Inflammatory macrophage (primary cell): ENCODE data around the gene SCRT2.
"Not testable (repeated sequence)": the region's sequence is repeated elsewhere in the genome, so short reads cannot be mapped to it uniquely, and the experiment has no call there.

Experiments used
- DNase-seq, 2 donors: peaks; one replicate each; pipeline ENCODE4 v3.0.0-alpha.2; 2020 to 2022
- total RNA-seq, 18 experiments: gene quantifications; one replicate each; lab custom pipeline; 2026; ENCODE audit warnings: mixed read lengths in 6 of 18, inconsistent platforms in 2 of 18; lab: John Stamatoyannopoulos, UW

The SCRT2 gene
- 0 to 0.12 (median 0) reads per million in 18 experiments for total RNA-seq

DNA sequence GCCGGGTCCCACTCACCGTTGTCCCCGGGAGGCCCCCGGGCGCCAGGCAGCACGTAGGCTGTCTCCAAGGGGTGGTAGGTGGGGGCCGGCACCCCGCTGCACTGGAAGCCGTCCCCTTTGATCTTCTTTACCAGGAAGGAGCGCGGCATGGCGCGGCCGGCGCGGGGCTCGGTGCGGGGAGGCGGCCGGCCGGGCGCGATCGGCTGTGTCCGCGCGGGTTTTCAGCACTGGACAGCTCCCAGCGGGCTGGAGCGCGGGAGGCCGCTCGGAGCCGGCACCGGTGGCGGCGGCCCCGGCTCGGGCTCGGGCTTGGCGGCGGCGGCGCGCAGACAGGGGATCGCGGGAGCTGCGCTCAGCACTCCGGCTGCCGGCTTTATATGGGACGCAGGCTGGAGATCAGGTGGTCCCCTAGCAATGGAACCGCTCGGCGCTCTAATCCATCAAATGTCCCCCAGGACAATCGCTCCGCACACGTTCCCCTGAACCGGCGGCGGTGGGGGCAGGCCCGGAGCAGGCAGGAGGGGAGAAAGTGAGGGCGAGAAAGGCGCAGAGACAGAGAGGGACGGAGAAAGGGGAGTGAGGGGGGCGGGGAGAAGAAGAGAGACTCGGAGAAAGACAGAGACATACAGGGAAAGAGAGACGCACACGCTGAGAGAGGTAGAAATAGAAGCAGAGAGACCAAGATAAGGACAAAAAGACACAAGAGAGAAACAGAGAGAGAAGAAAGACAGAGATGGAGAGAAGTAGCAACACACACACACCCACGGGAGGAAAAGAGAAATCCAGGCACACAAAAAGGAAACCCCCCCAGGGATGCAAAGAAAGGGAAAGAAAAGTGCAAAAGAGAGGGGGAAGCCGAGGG lies at the start of gene SCRT2:
TSS of gene SCRT2 (minus strand) at position 350 of the 862 bp plus-strand sequence. CDS start at position 149, 201 bp downstream.
- peak; percentile 51 to 72 for DNase-seq

DNA sequence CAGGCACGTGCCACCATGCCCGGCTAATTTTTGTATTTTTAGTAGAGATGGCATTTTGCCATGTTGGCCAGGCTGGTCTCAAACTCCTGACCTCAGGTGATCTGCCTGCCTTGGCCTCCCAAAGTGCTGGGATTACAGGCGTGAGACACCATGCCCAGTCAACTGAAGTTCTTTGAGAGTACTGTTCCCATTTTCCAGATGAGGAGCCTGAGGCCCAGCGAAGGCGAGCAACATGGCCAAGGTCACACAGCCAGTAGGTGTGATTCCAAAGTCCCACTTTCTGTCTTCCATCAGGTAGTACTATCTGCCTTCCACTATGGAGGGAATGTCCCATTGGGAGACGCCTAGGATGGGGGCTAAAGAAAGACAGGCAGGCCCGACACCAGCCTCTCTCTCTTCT lies 49.2 kb upstream of the SCRT2 start:
- DNase-seq, result not testable (repeated sequence)

DNA sequence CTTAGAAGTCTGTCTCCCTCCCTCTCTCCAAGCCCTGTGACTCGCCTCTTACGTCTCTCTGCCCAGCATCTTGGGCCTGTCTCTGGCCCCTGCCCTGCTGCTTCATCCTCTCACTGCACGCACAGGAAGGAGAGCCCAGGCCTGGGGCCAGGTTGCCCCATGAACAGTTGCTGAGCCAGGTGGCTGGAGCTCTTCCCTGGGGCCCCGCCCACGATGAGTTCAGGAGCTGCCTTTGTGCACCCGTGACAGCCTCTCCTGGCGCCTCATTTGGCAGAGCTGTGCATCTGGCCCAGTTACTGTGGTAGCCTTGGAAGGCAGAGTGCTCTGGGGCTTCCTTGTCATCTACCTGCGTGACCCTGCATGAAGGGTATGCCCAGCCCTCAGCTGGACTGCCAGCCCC lies 48.2 kb upstream of the SCRT2 start:
- DNase-seq, result no peak

DNA sequence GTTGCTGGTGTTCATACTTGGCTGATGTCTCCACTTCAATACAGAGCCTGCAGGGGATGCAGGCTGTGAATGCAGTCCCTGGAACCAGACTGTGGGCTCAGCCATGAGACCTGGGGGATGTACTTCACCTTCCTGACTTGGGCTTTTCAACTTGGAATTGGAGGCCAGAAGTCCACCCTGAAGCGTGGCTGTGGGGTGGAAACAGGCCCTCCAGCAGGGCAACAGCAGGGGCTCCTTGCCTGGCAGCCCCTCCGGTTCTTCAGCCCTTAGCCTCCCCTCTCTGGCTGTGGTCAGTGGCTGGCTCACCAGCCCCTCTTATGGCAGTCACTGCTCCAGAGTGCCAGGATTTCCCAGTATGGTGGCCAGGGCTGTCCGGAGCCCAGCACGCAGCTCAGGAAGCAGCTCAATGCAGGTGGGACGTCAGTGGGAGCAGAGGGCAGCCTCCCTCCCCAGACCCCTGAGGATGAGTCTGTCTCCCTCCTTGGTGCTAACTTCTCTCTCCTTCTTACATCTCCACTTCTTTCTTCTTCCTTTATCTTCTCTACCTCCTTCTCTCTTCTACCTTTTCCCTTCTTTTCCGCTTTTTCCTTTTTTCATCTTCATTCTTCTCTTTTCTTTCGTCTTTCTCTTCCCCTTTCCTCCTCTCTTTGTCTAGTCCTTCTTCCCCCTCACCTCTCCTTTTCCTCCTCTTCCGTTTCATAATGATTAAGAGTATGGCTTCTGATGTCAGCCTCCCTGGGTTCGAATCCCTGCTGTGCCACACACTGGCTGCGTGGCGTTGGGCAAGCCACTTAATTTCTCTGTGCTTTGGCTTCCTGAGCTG lies 47.4 kb upstream of the SCRT2 start:
- no peak for DNase-seq

DNA sequence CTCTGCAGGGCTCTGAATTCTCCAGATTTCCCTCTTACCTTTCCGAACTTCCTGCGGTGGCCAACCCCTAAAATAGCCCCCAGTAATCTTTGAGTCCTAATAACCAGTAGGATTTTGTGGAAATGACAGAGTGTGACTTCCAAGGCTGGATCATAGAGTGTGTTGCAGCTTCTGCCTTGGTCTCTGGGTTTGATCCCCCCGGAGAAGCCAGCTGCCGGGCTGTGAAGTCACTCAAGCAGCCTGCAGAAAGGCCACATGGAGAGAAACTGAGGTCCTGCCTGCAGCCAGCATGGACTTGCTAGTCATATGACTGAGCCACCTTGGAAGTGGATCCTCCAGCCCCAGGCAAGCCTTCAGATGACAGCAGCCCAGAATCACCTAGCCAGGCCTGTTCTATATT lies 46.3 kb upstream of the SCRT2 start:
- no peak for DNase-seq

DNA sequence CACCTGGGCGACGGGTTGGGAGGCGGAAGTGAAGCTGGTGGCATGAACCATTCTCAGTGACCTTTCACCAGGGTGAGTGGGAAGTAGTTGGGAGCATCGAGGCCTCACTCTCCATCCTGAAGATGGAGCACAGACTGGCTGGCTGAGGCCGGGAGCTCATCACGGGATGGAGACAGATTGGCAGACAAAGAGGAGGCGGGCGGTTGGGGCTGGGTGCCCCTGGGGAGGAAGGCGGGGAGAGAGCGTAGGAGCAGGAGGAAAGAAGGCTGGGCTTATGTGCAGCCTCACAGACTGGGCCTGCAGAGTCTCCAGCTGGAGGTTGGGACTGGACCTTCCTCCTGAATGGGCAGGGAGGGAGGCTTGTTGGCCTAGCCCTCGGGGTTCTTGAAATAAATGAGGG lies 44.2 kb upstream of the SCRT2 start:
- no peak for DNase-seq

DNA sequence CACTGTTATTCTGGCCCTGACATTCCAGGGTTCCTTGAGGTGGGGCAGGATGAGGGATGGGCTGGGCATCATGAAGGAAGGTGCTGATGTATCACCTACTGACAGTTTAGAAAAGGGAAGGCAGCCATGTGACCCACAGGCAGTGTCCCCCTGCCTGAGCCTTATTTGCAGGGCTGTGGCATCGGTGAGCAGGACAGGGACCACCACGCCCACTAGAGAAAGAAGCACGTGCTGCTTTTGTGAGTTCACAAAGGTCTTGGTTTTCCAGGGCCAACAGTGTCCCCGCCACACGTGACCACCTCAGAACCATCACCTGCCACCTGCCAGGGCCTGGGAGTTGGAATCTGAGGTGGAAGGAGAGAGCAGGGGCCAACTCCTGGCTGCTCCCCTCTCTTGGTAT lies 43.5 kb upstream of the SCRT2 start:
- DNase-seq, result no peak

DNA sequence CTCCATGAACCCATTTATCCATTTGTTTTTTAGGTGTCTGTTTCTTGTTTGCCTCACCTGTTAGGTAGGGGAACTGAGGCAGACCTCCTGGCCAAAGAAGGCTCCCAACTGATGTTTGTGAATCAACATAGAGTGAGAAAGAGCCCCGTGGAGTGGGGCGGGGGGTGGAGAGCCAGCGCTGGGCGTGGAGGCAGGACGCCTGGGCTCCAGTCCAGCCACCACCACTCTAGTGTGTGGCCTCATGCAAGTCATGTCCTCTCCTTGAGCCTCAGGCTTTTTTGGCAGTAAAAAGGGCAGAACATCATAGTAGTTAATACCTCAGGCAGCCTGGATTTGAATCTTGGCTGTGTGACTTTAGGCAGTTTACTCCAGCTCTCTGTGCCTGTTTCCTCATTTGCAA lies 42.2 kb upstream of the SCRT2 start:
- no peak for DNase-seq

DNA sequence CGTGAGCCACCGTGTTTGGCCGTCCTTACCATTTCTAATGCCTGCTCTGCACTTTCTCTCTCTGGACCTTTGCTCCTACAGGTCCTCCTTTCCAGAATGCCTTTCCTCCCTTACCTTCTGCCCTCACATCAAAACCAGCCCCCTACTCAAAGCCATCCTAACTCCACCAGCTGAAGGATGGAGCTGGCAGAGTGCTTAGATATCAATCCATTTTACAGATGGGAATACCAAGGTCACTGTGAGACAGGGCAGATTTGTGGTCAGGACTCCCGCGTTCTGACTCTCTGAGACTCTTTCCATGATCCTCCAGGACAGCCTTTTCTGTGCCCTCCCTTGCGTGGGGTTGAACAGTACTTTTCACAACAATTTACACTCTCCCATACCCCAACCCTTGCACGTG lies 41.7 kb upstream of the SCRT2 start:
- DNase-seq, result no peak

DNA sequence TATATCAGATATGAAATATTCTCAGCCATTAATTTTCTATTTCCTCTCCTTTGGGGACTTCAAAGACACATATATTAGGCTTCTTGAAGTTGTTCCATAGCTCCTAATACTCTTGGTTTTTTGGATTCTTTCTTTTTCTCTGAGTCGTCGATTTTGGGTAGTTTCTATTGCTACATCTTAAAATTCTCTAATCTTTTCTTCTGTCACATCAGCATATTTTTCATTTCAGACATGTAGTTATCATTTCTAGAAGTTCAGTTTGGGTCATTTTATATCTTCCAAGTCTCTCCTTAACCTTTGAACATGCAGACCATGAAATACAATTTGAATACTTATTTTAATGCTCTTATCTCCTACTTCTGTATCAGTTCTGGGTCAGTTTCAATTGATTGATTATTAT lies 38.9 kb upstream of the SCRT2 start:
- DNase-seq, result no peak

DNA sequence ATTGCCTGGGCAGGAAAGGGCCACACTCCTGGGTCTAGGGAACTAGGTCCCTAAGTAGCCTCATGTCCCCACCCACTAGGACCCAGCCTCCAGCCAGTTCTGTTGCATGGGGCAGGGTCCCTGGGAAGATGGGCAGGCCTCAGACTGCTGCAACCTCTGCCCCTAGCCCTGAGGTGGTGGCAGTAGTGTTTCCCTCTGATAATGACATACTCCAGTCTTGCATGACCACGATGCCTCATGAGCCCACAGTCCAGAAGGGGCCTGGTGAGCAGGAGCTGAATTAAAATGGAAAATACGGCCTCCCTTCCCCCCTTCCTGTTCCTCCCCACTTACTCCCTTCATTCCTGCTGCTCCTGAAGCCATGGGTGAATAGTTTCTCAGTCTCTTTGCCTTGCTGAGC lies 36.0 kb upstream of the SCRT2 start:
- DNase-seq, result no peak

DNA sequence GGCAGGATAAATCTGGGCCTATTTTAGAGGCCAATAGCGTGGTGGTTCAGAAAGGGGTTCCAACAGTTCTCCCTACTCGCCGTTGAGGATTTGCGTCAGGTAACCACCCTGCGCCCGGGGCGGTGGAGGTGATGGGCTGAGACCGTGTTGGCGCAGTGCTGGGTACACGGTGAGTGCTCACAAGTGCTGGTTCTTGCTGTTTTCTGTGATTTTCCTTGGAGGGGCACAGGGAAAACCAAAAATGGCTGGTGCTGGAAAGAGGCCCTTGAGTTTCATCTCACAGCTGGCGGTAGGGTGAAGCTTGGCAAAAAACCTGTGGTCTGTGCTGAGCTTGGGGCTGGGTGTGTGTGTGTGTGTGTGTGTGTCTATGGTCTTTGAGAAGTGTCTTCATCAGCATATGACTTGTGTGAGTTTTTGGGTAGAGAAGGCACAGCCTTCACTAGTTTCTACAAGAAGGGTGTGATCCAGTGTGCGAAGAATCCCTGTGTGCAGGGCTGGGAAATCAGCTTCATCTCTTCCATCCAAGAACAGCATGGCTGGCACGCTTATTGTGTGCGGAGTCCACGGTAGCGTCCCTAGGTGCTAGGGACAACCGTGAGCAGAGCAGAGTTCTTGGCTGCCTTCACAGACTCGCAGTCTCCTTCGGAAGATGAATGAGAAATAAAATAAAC lies 35.3 kb upstream of the SCRT2 start:
- no peak for DNase-seq

DNA sequence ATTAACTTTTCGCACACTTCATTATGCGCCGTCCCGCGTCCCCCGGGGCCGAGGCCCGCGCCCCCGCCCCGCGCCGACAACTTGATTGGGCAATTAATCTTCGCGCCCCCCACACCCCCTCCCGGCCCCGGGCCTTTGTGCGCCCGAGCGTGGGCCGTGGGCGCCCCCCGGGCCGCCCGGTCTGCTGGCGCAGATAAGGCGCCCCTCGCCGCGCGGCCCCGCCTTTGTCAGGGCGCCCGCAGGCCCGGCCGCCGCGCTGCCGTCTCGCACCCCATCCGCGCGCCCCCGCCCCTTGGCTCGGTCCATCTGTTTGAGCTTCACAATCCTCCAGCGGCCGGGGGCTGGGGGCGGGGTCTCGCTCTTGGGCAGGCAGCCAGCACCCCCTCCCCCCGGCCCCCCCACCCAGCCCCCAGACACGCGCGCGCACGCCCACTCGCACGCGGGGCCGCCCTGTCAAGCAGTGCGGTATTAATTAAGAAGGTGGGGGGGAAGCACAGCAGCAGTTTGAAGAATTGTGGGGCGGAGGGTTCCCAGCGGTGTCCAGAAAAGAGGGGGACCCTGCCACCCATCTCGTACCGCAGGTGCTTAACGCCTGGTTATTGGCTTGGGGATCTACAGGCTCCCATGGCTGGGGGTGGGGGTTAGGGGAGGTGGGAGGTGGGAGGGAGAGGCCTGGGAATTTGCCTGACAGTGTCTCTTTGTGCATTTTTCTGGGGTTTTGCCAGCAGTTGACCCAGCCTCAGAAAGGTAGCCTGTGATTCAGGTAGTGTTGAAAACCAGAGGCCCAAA lies 34.6 kb upstream of the SCRT2 start:
- no peak for DNase-seq

DNA sequence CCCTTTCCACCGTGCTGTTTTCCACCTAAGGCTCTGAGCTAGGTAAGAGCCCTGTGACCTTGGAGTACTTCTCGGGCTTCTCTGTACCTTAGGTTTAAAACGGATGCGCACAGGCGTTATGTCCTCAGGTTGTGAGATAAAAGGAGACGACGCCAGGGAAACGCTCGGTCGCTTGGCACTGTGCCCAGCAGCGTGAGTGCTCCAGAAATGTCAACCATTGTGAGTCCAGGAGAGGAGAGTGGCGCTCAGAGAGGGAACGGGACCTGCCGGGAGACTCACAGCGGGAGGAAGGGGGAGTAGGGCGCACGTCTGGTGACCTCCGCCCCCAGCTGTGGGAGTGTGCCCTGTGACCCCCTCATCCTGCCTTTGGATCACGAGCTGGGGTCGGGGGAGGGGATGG lies 33.8 kb upstream of the SCRT2 start:
- DNase-seq, result no peak

DNA sequence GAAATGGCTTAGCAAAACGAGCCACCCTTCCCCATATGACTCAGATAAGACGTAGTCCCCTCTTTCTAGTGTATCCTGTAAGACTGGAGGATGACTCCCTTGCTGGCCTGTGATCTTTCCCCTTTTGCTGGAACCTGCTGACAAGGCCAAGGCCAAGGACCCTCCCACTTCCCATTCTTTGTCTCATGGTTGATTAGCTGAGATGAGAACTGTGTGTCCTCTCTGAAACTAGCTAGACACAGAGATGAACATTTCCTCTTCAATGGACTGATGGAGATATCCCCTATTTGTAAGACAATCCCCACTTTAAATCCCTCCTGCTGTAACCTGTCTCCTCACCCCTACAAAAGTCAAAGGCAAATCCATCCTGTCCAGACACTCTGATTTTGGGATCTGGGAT lies 33.4 kb upstream of the SCRT2 start:
- peak in 1 of 2 donors; percentile 28 for DNase-seq

DNA sequence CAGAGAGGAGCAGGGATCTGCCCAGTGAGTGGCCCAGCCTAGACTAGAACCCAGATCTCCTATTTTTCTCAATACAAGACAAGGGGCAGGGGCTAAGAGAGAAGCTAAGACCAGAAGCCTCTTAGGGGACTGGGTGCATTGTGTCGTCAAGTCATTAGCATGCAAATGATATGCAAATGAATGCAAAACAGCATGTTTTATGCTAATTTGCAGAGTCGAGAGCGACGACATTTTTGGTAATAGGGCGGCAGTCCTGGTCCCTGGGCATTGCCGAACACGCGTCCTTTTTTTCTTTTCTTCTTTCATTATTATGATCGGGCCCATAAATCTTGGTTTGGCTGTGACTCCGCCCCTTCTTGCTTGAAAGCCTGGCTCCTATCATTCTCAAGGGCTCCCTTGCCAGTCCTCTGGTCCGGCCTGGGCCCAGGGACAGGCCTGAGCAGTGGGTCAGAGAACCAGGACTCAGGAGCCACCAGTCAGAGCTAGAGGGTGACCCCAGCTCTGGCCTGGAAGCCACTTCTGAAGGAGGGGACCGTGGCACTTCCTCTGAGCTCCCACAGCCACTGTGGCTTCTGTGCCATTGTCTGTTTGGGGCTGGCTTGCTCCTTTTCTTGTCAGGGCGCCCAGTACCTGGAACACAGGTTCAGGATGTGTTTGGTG lies 32.0 kb upstream of the SCRT2 start:
- no peak for DNase-seq

DNA sequence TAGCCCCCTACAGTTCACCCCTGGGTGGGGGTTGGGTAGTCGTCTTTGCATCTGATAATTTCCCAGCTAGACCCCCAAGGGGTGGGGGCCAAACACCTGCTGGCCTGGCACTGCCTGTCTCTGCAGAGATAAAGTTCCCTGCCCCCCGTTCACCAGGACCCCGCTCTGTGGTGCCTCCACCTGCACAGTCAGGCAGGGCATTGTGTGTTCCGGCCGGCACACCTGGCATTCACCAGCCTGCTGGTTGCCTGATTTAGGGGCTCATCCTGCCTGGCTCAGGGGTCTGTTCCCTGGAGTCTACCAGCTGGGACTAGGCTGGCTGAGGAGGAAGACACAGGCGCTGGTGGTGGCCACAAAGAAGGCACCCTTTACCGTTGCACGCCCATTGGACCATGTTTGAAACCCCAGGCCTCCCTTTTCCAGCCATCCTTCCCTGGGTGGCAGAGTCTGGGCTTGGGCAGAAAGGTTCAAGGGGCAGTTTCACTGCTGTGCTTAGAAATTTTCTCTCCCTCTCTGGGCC lies 30.8 kb upstream of the SCRT2 start:
- DNase-seq, result no peak

DNA sequence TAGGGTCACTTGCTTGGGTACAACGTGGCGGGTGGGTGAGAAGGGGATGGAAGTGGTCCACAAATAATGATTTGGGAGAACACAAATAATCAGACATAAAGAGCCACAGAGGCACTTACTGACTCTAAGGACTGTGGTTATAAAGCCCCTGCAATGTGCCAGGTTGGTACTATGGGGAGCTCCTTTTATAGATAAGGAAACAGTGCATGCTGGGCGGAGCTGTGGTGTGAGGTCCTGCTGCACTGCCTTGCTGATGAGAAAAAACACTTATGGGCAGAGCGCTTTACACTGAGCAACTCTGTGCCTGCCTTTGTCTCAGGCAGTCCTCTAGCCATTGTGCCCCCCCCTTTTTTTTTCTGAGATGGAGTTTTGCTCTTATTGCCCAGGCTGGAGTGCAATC lies 29.1 kb upstream of the SCRT2 start:
- DNase-seq, result no peak

DNA sequence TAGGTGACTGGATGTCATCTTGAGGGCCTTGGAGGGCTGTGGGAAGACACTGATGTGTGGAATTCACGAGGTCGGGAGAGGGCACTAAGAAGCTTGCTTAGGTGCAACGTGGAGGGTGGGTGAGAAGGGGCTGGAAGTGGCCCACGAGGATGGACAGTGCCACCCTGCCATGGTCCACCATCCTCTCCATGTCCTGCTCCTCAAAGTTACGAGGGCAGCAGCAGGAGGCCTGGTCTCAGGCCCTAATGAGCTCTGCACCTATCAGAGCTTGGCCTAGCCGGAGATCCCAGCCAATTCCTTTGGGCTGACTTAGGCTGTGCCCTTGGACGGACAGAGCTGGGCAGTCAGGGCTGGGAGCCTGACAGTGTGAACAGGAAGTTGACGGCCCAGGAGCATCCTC lies 27.8 kb upstream of the SCRT2 start:
- DNase-seq, result no peak

DNA sequence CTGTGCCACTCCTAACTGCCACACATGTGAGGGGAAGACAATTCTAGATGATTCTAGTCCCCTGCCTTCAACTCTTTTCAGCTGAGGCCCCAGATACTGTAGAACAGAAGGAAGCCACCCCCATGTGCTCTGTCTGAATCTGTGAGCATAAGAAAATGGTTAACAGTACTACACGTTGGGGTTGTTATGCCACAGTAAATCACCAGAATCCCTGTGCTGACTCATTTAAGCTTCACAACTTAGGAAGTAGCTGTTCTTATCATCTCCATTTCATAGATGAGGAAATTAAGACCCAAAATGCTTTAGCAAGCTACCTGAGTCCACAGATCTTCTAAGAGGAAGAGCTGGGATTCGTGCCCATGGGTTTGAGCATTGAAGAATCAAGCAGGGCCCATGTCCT lies 27.4 kb upstream of the SCRT2 start:
- no peak for DNase-seq

DNA sequence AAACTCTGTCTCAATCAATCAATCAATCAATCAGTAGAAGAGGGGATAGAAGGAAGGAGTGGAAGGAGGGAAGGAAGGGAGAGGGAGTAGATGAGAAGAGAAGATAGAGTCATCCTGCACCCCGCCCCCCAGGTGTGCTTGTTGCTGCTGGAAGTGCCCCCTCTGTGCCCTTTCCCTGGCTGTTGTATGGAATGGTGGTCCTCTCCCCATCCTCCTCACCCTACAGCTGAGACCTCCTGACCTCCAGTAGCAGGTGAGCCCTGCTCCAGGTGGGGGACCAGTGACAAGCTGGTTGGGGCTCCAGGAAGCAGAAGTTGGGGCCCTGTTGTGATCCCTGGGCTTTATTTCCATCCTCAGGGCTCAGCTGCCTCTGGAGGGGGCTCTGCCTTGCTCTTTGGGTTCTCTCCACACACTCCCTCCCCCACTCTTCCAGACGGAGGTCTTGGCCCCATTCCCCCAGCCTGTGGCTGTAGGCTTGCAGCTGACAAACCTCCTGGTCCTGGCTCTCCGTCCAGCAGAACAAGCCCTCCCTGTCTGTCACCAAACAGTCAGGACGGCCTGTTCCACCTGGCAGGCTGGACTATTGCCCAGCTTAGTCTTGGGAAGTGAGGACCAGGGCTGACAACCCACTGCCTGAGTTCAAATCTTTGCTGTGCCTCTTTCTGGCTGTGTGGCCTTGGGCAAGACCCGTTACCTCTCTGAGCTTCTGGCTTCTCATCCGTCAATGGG lies 26.0 kb upstream of the SCRT2 start:
- no peak for DNase-seq
